GM10266 (cell line): ENCODE measurements around the gene GOLT1A.

Experiments used
- DNase-seq: peaks from one replicate; pipeline ENCODE4 v3.0.0; 2012; ENCODE audit errors: extremely low spot score
- CTCF ChIP-seq: IDR thresholded peaks from 2 replicates; pipeline ENCODE4 v1.5.1; 2012; ENCODE audit warnings: mild to moderate bottlenecking, low read depth; ENCODE audit not compliant: control insufficient read depth, insufficient read depth; ENCODE audit errors: missing control alignments

GOLT1A gene

GRCh38 chr1:204259782-204260181 is 46.0 kb upstream of the GOLT1A start:
- DNase-seq, result no peak
- TF ChIP-seq CTCF, result no peak

- no peak for DNase-seq
- no peak for TF ChIP-seq CTCF
These were observed 45.4 kb upstream of the GOLT1A start for GRCh38 chr1:204259196-204259595.

- peak; percentile 56 for DNase-seq
- TF ChIP-seq CTCF, result peak; percentile 66
These were observed 44.7 kb upstream of the GOLT1A start for GRCh38 chr1:204258213-204259115.

- no peak for DNase-seq
- TF ChIP-seq CTCF, result no peak
These were observed 43.7 kb upstream of the GOLT1A start for GRCh38 chr1:204257446-204257845.

- no peak for TF ChIP-seq CTCF
- no peak for DNase-seq
These were observed 42.7 kb upstream of the GOLT1A start for GRCh38 chr1:204256531-204256930.

GRCh38 chr1:204255966-204256365 is 42.2 kb upstream of the GOLT1A start:
- DNase-seq, result no peak
- no peak for TF ChIP-seq CTCF

GRCh38 chr1:204255225-204255624 is 41.4 kb upstream of the GOLT1A start:
- DNase-seq, result no peak
- TF ChIP-seq CTCF, result no peak
